HepG2 (cell line): ENCODE data around the gene CDK10. TPM values are rescaled to one million over a fixed set of nuclear protein-coding genes. Genes with fewer than 3 reads are reported as not detected.
A peak's percentile ranks its signal among the peaks of the same experiment; 100 is the strongest.

Experiments used
- ATAC-seq: fragments of 200-7000 bp; cut with Tn5 transposase; 3 replicates; pipeline ENCODE4 v1.9.1; 2020; ENCODE audit warnings: mild to moderate bottlenecking, moderate library complexity
- BruUV-seq: library from RNA; stranded (reverse); fragments of 400-500 nt; replicated peaks from 2 replicates; lab custom pipeline; 2021; lab: Mats Ljungman, UMichigan
- CTCF ChIA-PET: fragments of 300-600 bp; formaldehyde crosslinking; extraction: SDS; loops from one replicate; lab custom pipeline; 2021; ENCODE audit warnings: low total read pairs, inconsistent platforms, low intra/inter-chr PET ratio; lab: Yijun Ruan, JAX
- POLR2A ChIA-PET: fragments of 350-600 bp; sonication (Branson Sonifier 250); formaldehyde crosslinking; loops from one replicate; lab custom pipeline; 2020; ENCODE audit warnings: antibody characterized with exemption, inconsistent platforms; lab: Yijun Ruan, JAX
- DNase-seq: peaks from one replicate; pipeline ENCODE4 v3.0.0-alpha.2; 2015; ENCODE audit warnings: low spot score
- FAIRE-seq: peaks from 3 replicates; lab custom pipeline; 2011; peaks lifted over from hg19 to GRCh38; lab: Jason Lieb, UNC
- H2AFZ ChIP-seq: one replicate; pipeline ENCODE4 v1.6.1; 2011; ENCODE audit warnings: low read length, inconsistent platforms
- H3K27ac ChIP-seq: fragments of 300-600 bp; 3 replicates; pipeline ENCODE4 v1.8.0; 2011; ENCODE audit warnings: mixed run types, mild to moderate bottlenecking, mixed read lengths, low read length, inconsistent platforms; ENCODE audit not compliant: insufficient read depth; ENCODE audit errors: extremely low read length
- H3K27me3 ChIP-seq, 2 experiments: fragments of 200-600 bp in 1 of 2; 2 replicates in 1 of 2; 3 replicates in 1 of 2; pipeline versions ENCODE4 v1.6.0 to v1.8.0; 2011; ENCODE audit warnings: low read length in 2 of 2, mild to moderate bottlenecking in 2 of 2, moderate library complexity in 2 of 2, inconsistent platforms in 1 of 2; ENCODE audit not compliant: insufficient read depth in 2 of 2, control insufficient read depth in 1 of 2
- H3K36me3 ChIP-seq, 2 experiments: fragments of 200-600 bp in 1 of 2; replicated peaks in 1 of 2; 2 replicates in 1 of 2; 3 replicates in 1 of 2; pipeline versions ENCODE4 v1.5.1 to v1.8.0; 2011; ENCODE audit warnings: low read length in 2 of 2, inconsistent platforms in 1 of 2; ENCODE audit not compliant: insufficient read depth in 2 of 2, control insufficient read depth in 1 of 2
- H3K4me1 ChIP-seq: 2 replicates; pipeline ENCODE4 v1.5.1; 2012; ENCODE audit warnings: low read length, inconsistent platforms; ENCODE audit not compliant: insufficient read depth
- H3K4me2 ChIP-seq: 2 replicates; pipeline ENCODE4 v1.6.0; 2011; ENCODE audit warnings: low read depth, low read length, inconsistent platforms
- H3K4me3 ChIP-seq, 3 experiments: fragments of 200-600 bp in 1 of 3; sonication (generic), shearing (Covaris generic) in 1 of 3; replicated peaks in 1 of 3; 2 replicates each; pipeline ENCODE4 v1.5.1; 2011 to 2016; ENCODE audit warnings: low read length in 3 of 3, inconsistent platforms in 2 of 3, low read depth in 2 of 3, mild to moderate bottlenecking in 2 of 3, control low read depth in 1 of 3, mixed read lengths in 1 of 3; ENCODE audit not compliant: insufficient read depth in 1 of 3
- H3K79me2 ChIP-seq: one replicate; pipeline ENCODE4 v1.6.1; 2011; ENCODE audit warnings: low read length, inconsistent platforms; ENCODE audit not compliant: insufficient read depth
- H3K9ac ChIP-seq: 2 replicates; pipeline ENCODE4 v1.6.0; 2011; ENCODE audit warnings: mild to moderate bottlenecking, low read depth, low read length, inconsistent platforms; ENCODE audit not compliant: insufficient read depth
- H3K9me3 ChIP-seq: 2 replicates; pipeline ENCODE4 v1.5.1; 2012; ENCODE audit warnings: mild to moderate bottlenecking, low read length
- H4K20me1 ChIP-seq: 2 replicates; pipeline ENCODE4 v1.6.0; 2011; ENCODE audit warnings: inconsistent platforms, mild to moderate bottlenecking, low read length, moderate library complexity; ENCODE audit not compliant: insufficient read depth
- CBX5 ChIP-seq: sonication (generic); formaldehyde crosslinking; IDR thresholded peaks from 2 replicates; pipeline ENCODE4 v1.4.0; 2020; ENCODE audit warnings: missing genetic modification reagents, borderline replicate concordance
- EHMT2 ChIP-seq: fragments of 200-600 bp; sonication (generic); IDR thresholded peaks from 2 replicates; pipeline ENCODE4 v1.7.0; 2017; ENCODE audit warnings: antibody characterized with exemption, low read depth, low read length, borderline replicate concordance
- NFAT5 ChIP-seq: sonication (generic); formaldehyde crosslinking; IDR thresholded peaks from 2 replicates; pipeline ENCODE4 v1.4.0; 2020; ENCODE audit warnings: missing genetic modification reagents
- RCOR2 ChIP-seq: IDR thresholded peaks from 2 replicates; pipeline ENCODE4 v1.6.1; 2016; ENCODE audit warnings: missing biosample characterization, missing genetic modification reagents
- SNRNP70 ChIP-seq: fragments of 200-400 bp; formaldehyde crosslinking; IDR thresholded peaks from 2 replicates; pipeline ENCODE4 v1.6.1; 2017; ENCODE audit warnings: mild to moderate bottlenecking, low read depth, low read length, moderate library complexity
- ZBTB8A ChIP-seq: sonication (generic); formaldehyde crosslinking; IDR thresholded peaks from 2 replicates; pipeline ENCODE4 v1.4.0; 2020; ENCODE audit warnings: mild to moderate bottlenecking, low read depth, missing genetic modification reagents, borderline replicate concordance
- ZNF121 ChIP-seq: sonication (generic); formaldehyde crosslinking; IDR thresholded peaks from 2 replicates; pipeline ENCODE4 v1.5.0; 2020; ENCODE audit warnings: mild to moderate bottlenecking, missing genetic modification reagents
- ZNF605 ChIP-seq: sonication (generic); formaldehyde crosslinking; IDR thresholded peaks from 2 replicates; pipeline ENCODE4 v1.8.0; 2022; ENCODE audit warnings: mild to moderate bottlenecking, missing genetic modification reagents
- WGBS: methylation state at CpG from one replicate; pipeline ENCODE4 v1.1.6; 2017; ENCODE audit warnings: low lambda C conversion rate; 5-methylcytosine and 5-hydroxymethylcytosine counted together
- in situ Hi-C: cut with HindIII; loops from 2 replicates; pipeline ENCODE4 v1.10.0; 2017; ENCODE audit warnings: low pct_unique_long_range_greater_than_20kb; ENCODE audit not compliant: extremely low pct_ligation_motif_present
- intact Hi-C: fragments of 100-400 bp; cut with micrococcal nuclease; formaldehyde crosslinking; loops from one replicate; pipeline ENCODE4 v1.10.0; 2022; ENCODE audit not compliant: unreplicated experiment
- polyA plus RNA-seq, 8 experiments: library from polyadenylated mRNA; depleted of rRNA in 3 of 8; stranded (reverse) in 7 of 8; unstranded in 1 of 8; fragments of >200 nt; fragmentation: Illumina TruSeq in 4 of 8; extraction: Trizol in 4 of 8; gene quantifications; 2 replicates each; pipeline versions ENCODE4 v1.2.1 to v1.2.3, GENCODE V29; 2011 to 2016; ENCODE audit warnings: low read depth in 4 of 8, missing spikeins in 1 of 8, mixed read lengths in 1 of 8; ENCODE audit not compliant: insufficient read depth in 1 of 8
- total RNA-seq, 5 experiments: library from RNA; depleted of rRNA; stranded (reverse); fragments of >200 nt; fragmentation: Illumina TruSeq; extraction: Trizol; gene quantifications; 2 replicates each; pipeline ENCODE4 v1.2.3, GENCODE V29; 2016; ENCODE audit warnings: low read depth in 1 of 5

CDK10 gene
- total and polyA plus RNA-seq, 2 of the 13 experiments (the other 11 are each of a cell fraction or from before 2014, with no cell fraction given), result 2.5 to 3.9 TPM

GRCh38 chr16:89736554-89736953 is 50.1 kb downstream of the CDK10 start:
- TF ChIP-seq NFAT5 (CRISPR knock-in tag) (no peak), RCOR2 (CRISPR knock-in tag) (no peak), CBX5 (CRISPR knock-in tag) (no peak), EHMT2 (no peak), ZBTB8A (CRISPR knock-in tag) (no peak), ZNF121 (CRISPR knock-in tag) (peak; percentile 60; the same call in 1 of the 2 replicates), ZNF605 (CRISPR knock-in tag) (no peak), SNRNP70 (no peak)
- TF ChIP-seq, all 625 proteins: peak for 1
- H3K36me3 ChIP-seq, result peaks cover 47 to 84% of the 10 kb centered on the region in 2 experiments
- no peak for DNase-seq
- H4K20me1 ChIP-seq, result no peaks in the 10 kb centered on the region
- ATAC-seq, result no peak
- H3K4me2 ChIP-seq, result no peak overlapping the region
- H3K9me3 ChIP-seq, result no peaks in the 10 kb centered on the region
- H2AFZ ChIP-seq, result no peak overlapping the region
- H3K4me3 ChIP-seq, result no peak overlapping the region
- in situ Hi-C loops, result no loop called here
- no TSS peak for BruUV-seq
- no peak for FAIRE-seq
- H3K4me1 ChIP-seq, result no peaks in the 10 kb centered on the region
- H3K27ac ChIP-seq, result no peak overlapping the region
- intact Hi-C loops, result no loop called here
- 97% methylated on average over 3 of the region's 3 CpGs for WGBS
- no peaks in the 10 kb centered on the region for H3K79me2 ChIP-seq
- ChIA-PET POLR2A (no interaction called here), CTCF (no interaction called here)
- no peak overlapping the region for H3K9ac ChIP-seq
- H3K27me3 ChIP-seq, result no peaks in the 10 kb centered on the region
